HepG2 (cell line): Measurements from ENCODE around the gene LHFPL2. TPM values are rescaled to one million over a fixed set of nuclear protein-coding genes. Genes with fewer than 3 reads are reported as not detected.

Source experiments
- AHDC1 ChIP-seq: sonication (generic); formaldehyde crosslinking; IDR thresholded peaks from 2 replicates; pipeline ENCODE4 v1.5.1; 2020; ENCODE audit warnings: mild to moderate bottlenecking, missing genetic modification reagents, borderline replicate concordance
- ARID4A ChIP-seq: sonication (generic); formaldehyde crosslinking; IDR thresholded peaks from 2 replicates; pipeline ENCODE4 v1.5.0; 2020; ENCODE audit warnings: mild to moderate bottlenecking, missing genetic modification reagents, borderline replicate concordance
- CBFB ChIP-seq: sonication (generic); formaldehyde crosslinking; IDR thresholded peaks from 2 replicates; pipeline ENCODE4 v1.4.0; 2020; ENCODE audit warnings: missing genetic modification reagents
- CREM ChIP-seq, 2 experiments: sonication (generic) in 1 of 2; formaldehyde crosslinking in 1 of 2; IDR thresholded peaks; 2 replicates each; pipeline versions ENCODE4 v1.4.0 to v1.6.1; 2016 to 2020; ENCODE audit warnings: antibody characterized with exemption in 1 of 2, mild to moderate bottlenecking in 1 of 2, missing genetic modification reagents in 1 of 2
- IKZF1 ChIP-seq: fragments of 450-650 bp; IDR thresholded peaks from 2 replicates; pipeline ENCODE4 v1.7.1; 2016
- KDM3A ChIP-seq: IDR thresholded peaks from 2 replicates; pipeline ENCODE4 v1.6.1; 2018; ENCODE audit warnings: low read depth, missing compliant biosample characterization
- KLF9 ChIP-seq: IDR thresholded peaks from 2 replicates; pipeline ENCODE4 v1.6.1; 2016; ENCODE audit warnings: low read depth
- MEIS1 ChIP-seq: sonication (generic); formaldehyde crosslinking; IDR thresholded peaks from 2 replicates; pipeline ENCODE4 v1.9.0; 2021; ENCODE audit warnings: mild to moderate bottlenecking, missing genetic modification reagents, moderate library complexity, borderline replicate concordance
- PHB2 ChIP-seq: fragments of 450-650 bp; IDR thresholded peaks from 2 replicates; pipeline ENCODE4 v1.6.1; 2018; ENCODE audit not compliant: partially characterized antibody
- RBM22 ChIP-seq: fragments of 200-400 bp; formaldehyde crosslinking; optimal IDR thresholded peaks from 2 replicates; pipeline ENCODE3; 2017; ENCODE audit warnings: mild to moderate bottlenecking, low read length, moderate library complexity
- ZNF337 ChIP-seq: sonication (generic); formaldehyde crosslinking; IDR thresholded peaks from 2 replicates; pipeline ENCODE4 v1.5.1; 2020; ENCODE audit warnings: missing genetic modification reagents, low read depth, mild to moderate bottlenecking, borderline replicate concordance
- ZNF33B ChIP-seq: sonication (generic); formaldehyde crosslinking; IDR thresholded peaks from 2 replicates; pipeline ENCODE4 v1.5.1; 2020; ENCODE audit warnings: mild to moderate bottlenecking, missing genetic modification reagents
- ZNF577 ChIP-seq: sonication (generic); formaldehyde crosslinking; IDR thresholded peaks from 2 replicates; pipeline ENCODE4 v1.4.0; 2020; ENCODE audit warnings: mild to moderate bottlenecking, low read depth, missing genetic modification reagents, borderline replicate concordance
- ZNF678 ChIP-seq: sonication (generic); formaldehyde crosslinking; IDR thresholded peaks from 2 replicates; pipeline ENCODE4 v1.4.0; 2020; ENCODE audit warnings: mild to moderate bottlenecking, missing genetic modification reagents
- ZNF775 ChIP-seq: sonication (generic); formaldehyde crosslinking; IDR thresholded peaks from 2 replicates; pipeline ENCODE4 v1.4.0; 2020; ENCODE audit warnings: missing genetic modification reagents, mild to moderate bottlenecking, moderate library complexity, borderline replicate concordance
- ZNF800 ChIP-seq: sonication (generic); formaldehyde crosslinking; IDR thresholded peaks from 2 replicates; pipeline ENCODE4 v1.4.0; 2020; ENCODE audit warnings: missing genetic modification reagents
- polyA plus RNA-seq, 8 experiments: library from polyadenylated mRNA; depleted of rRNA in 3 of 8; stranded (reverse) in 7 of 8; unstranded in 1 of 8; fragments of >200 nt; fragmentation: Illumina TruSeq in 4 of 8; extraction: Trizol in 4 of 8; gene quantifications; 2 replicates each; pipeline versions ENCODE4 v1.2.1 to v1.2.3, GENCODE V29; 2011 to 2016; ENCODE audit warnings: low read depth in 4 of 8, missing spikeins in 1 of 8, mixed read lengths in 1 of 8; ENCODE audit not compliant: insufficient read depth in 1 of 8
- total RNA-seq, 5 experiments: library from RNA; depleted of rRNA; stranded (reverse); fragments of >200 nt; fragmentation: Illumina TruSeq; extraction: Trizol; gene quantifications; 2 replicates each; pipeline ENCODE4 v1.2.3, GENCODE V29; 2016; ENCODE audit warnings: low read depth in 1 of 5

Gene LHFPL2
- total and polyA plus RNA-seq, 2 of the 13 experiments (the other 11 are each of a cell fraction or from before 2014, with no cell fraction given) = 6.0 to 20.0 TPM

GRCh38 chr5:78518365-78519197 is 130.0 kb downstream of the LHFPL2 start (continued):
- TF ChIP-seq MEIS1 (0 out of 2 replicates have a peak, but pooled peaks have one; percentile 37), RBM22 (no peak), KDM3A (peak; percentile 75), ZNF678 (no peak), ZNF33B (CRISPR knock-in tag) (no peak), ZNF577 (no peak), KLF9 (peak; percentile 83; the same call in 1 of the 2 replicates), CREM (IDR thresholded peaks at IDR 0.05) (peak; percentile 69), CREM (CRISPR knock-in tag; IDR thresholded peaks at IDR 0.05) (no peak), AHDC1 (CRISPR knock-in tag) (peak; percentile 94), CBFB (CRISPR knock-in tag) (no peak), PHB2 (no peak), ARID4A (CRISPR knock-in tag) (peak; percentile 71), ZNF775 (CRISPR knock-in tag) (0 out of 2 replicates have a peak, but pooled peaks have one; percentile 38), ZNF337 (CRISPR knock-in tag) (no peak), ZNF800 (CRISPR knock-in tag) (peak; percentile 50; the same call in 1 of the 2 replicates), IKZF1 (no peak)
